Measurements from ENCODE around the gene CACNA1B.

CACNA1B gene

DNA sequence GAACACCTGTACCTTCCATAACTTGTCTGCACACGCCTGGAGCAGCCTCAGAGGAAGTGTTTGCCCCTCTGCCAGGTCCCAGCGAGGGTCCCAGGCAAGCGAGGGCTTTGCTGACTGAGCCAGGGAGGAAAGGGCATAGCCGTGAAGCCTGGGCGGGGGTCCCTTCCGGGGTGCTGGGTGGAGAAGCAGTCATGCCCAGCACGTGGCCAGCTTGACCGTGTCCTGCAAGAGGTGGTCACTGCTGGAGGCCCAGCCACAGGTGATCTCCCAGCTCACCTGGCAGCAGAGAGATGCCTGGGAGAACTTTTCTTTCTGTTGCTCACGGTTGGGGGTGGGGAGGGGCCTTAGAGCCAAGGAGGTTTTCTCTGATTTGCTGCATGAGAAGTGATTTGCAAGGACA lies 195.3 kb downstream of the CACNA1B start:
- no peaks in the 10 kb centered on the region for H3K36me3 ChIP-seq (ENCODE audit: insufficient read depth)
- no peaks in the 10 kb centered on the region for H3K4me1 ChIP-seq (ENCODE audit: low read depth, poor library complexity, severe bottlenecking)
- H4K20me1 ChIP-seq (ENCODE audit: insufficient read depth) = no peaks in the 10 kb centered on the region

DNA sequence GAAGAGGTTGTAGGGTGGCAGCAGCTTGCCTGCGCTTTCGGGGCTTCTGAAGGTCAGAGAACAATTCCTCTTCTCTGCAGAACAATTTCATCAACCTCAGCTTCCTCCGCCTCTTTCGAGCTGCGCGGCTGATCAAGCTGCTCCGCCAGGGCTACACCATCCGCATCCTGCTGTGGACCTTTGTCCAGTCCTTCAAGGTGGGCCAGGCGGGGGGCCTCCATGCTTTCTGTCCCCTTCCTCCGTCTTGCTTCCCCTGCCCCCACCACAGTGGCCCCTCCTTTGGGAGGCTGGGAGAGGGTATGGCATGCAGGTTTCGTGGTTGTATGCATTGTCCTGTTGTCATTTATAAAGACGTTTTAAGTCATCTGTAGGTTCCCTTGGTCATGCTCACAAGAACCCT lies 195.8 kb downstream of the CACNA1B start:
- Histone ChIP-seq H3K4me1 (ENCODE audit: low read depth, poor library complexity, severe bottlenecking) (no peaks in the 10 kb centered on the region), H4K20me1 (ENCODE audit: insufficient read depth) (no peaks in the 10 kb centered on the region), H2AFZ (ENCODE audit: low read depth) (no peak overlapping the region; the same call in 1 of the 2 replicates), H3K27me3 (ENCODE audit: insufficient read depth, low read depth) (peaks cover 15% of the 10 kb centered on the region; the same call in 1 of the 2 replicates), H3K4me3 (IDR thresholded peaks at IDR 0.05; ENCODE audit: insufficient read depth, low read depth, low read length) (no peak overlapping the region), H3K27ac (no peak overlapping the region), H3K4me2 (no peak overlapping the region), H3K9ac (no peak overlapping the region), H3K36me3 (ENCODE audit: insufficient read depth) (no peaks in the 10 kb centered on the region), H3K79me2 (ENCODE audit: insufficient read depth, low read depth) (no peaks in the 10 kb centered on the region)
- TF ChIP-seq, protein P1, sequence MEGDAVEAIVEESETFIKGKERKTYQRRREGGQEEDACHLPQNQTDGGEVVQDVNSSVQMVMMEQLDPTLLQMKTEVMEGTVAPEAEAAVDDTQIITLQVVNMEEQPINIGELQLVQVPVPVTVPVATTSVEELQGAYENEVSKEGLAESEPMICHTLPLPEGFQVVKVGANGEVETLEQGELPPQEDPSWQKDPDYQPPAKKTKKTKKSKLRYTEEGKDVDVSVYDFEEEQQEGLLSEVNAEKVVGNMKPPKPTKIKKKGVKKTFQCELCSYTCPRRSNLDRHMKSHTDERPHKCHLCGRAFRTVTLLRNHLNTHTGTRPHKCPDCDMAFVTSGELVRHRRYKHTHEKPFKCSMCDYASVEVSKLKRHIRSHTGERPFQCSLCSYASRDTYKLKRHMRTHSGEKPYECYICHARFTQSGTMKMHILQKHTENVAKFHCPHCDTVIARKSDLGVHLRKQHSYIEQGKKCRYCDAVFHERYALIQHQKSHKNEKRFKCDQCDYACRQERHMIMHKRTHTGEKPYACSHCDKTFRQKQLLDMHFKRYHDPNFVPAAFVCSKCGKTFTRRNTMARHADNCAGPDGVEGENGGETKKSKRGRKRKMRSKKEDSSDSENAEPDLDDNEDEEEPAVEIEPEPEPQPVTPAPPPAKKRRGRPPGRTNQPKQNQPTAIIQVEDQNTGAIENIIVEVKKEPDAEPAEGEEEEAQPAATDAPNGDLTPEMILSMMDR (conservative IDR thresholded peaks at IDR 0.05; ENCODE audit: low read depth, low read length) = no peak

More for the DNA sequence above, 195.3 kb downstream of the CACNA1B start:
- no peak overlapping the region for H3K9ac ChIP-seq
- no peak overlapping the region for H3K4me3 ChIP-seq (IDR thresholded peaks at IDR 0.05; ENCODE audit: insufficient read depth, low read depth, low read length)
- H3K79me2 ChIP-seq (ENCODE audit: insufficient read depth, low read depth) = no peaks in the 10 kb centered on the region
- TF ChIP-seq, protein P1 (conservative IDR thresholded peaks at IDR 0.05; ENCODE audit: low read depth, low read length) = no peak
- no peak overlapping the region for H3K27ac ChIP-seq
- H3K27me3 ChIP-seq (ENCODE audit: insufficient read depth, low read depth) = peaks cover 15% of the 10 kb centered on the region; the same call in 1 of the 2 replicates
- H2AFZ ChIP-seq (ENCODE audit: low read depth) = no peak overlapping the region
- no peak overlapping the region for H3K4me2 ChIP-seq

DNA sequence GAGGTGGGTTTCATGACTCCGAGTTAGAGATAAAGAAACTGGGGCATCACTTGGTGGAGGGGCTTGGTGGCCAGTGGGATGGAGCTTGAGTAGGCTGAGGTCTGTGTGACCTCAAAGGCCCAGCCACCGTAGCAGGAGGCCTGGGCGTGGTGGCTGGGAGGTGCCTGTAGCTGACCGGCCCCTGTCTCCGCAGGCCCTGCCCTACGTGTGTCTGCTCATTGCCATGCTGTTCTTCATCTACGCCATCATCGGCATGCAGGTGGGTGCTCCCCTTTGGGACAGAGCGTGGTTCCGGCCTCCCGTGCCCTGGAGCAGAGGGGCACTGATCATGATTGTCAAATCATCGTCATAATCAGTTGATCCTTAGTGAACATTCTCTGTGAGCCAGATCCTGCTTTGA lies 196.2 kb downstream of the CACNA1B start:
- H3K4me2 ChIP-seq = no peak overlapping the region
- H3K36me3 ChIP-seq (ENCODE audit: insufficient read depth) = no peaks in the 10 kb centered on the region
- H3K27ac ChIP-seq = no peak overlapping the region
- no peak overlapping the region for H3K9ac ChIP-seq
- H3K27me3 ChIP-seq (ENCODE audit: insufficient read depth, low read depth) = peaks cover 15% of the 10 kb centered on the region; the same call in 1 of the 2 replicates
- no peaks in the 10 kb centered on the region for H4K20me1 ChIP-seq (ENCODE audit: insufficient read depth)
- TF ChIP-seq, protein P1 (conservative IDR thresholded peaks at IDR 0.05; ENCODE audit: low read depth, low read length) = no peak
- H3K4me3 ChIP-seq (IDR thresholded peaks at IDR 0.05; ENCODE audit: insufficient read depth, low read depth, low read length) = no peak overlapping the region
- no peaks in the 10 kb centered on the region for H3K4me1 ChIP-seq (ENCODE audit: low read depth, poor library complexity, severe bottlenecking)
- no peak overlapping the region for H2AFZ ChIP-seq (ENCODE audit: low read depth)
- H3K79me2 ChIP-seq (ENCODE audit: insufficient read depth, low read depth) = no peaks in the 10 kb centered on the region

DNA sequence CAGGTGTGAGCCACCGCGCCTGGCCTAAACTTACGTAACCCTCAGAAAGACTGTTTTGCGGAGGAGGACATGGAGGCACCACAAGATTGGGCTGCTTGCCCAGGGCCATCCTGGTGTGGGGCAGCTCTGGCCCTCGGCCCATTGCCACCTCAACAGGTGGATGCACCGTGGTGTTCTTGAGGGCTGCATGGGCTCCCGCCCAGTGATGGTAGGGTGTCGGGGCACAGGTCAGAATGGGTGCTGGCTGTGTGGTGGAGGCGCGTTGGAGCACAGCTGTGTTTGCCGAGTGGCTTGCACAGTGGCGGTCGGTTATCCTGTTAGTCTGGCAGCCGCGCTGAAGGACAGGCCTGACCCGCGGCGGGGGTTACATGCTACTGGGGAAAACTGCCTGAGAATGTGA lies 196.9 kb downstream of the CACNA1B start:
- no peaks in the 10 kb centered on the region for H3K79me2 ChIP-seq (ENCODE audit: insufficient read depth, low read depth)
- no peak overlapping the region for H3K9ac ChIP-seq
- H3K36me3 ChIP-seq (ENCODE audit: insufficient read depth) = no peaks in the 10 kb centered on the region
- no peaks in the 10 kb centered on the region for H4K20me1 ChIP-seq (ENCODE audit: insufficient read depth)
- H3K4me1 ChIP-seq (ENCODE audit: low read depth, poor library complexity, severe bottlenecking) = no peaks in the 10 kb centered on the region
- no peak overlapping the region for H3K4me2 ChIP-seq
- H3K4me3 ChIP-seq (IDR thresholded peaks at IDR 0.05; ENCODE audit: insufficient read depth, low read depth, low read length) = no peak overlapping the region
- TF ChIP-seq, protein P1 (conservative IDR thresholded peaks at IDR 0.05; ENCODE audit: low read depth, low read length) = no peak
- peaks cover 15% of the 10 kb centered on the region; the same call in 1 of the 2 replicates for H3K27me3 ChIP-seq (ENCODE audit: insufficient read depth, low read depth)
- H3K27ac ChIP-seq = no peak overlapping the region
- H2AFZ ChIP-seq (ENCODE audit: low read depth) = no peak overlapping the region

Data from KMS-11 (cell line).